Mesodermal cell (in vitro differentiated cells): Measurements from ENCODE around the gene MAPKBP1.

Experiments
- H3K27ac ChIP-seq: 2 replicates; pipeline ENCODE4 v1.7.0; 2013; ENCODE audit warnings: mild to moderate bottlenecking, low read depth, low read length, moderate library complexity; ENCODE audit not compliant: severe bottlenecking
- H3K36me3 ChIP-seq: 2 replicates; pipeline ENCODE4 v1.7.1; 2013; ENCODE audit warnings: mild to moderate bottlenecking, low read length, moderate library complexity; ENCODE audit not compliant: control insufficient read depth, insufficient read depth
- H3K4me1 ChIP-seq: one replicate; pipeline ENCODE4 v1.7.1; 2013; ENCODE audit warnings: mild to moderate bottlenecking, low read length; ENCODE audit not compliant: insufficient read depth, control insufficient read depth, poor library complexity, severe bottlenecking
- H3K4me3 ChIP-seq: 2 replicates; pipeline ENCODE4 v1.7.0; 2013; ENCODE audit warnings: low read length, control low read depth, mild to moderate bottlenecking; ENCODE audit not compliant: insufficient read depth, poor library complexity, severe bottlenecking; ENCODE audit errors: extremely low read depth
- H3K9me3 ChIP-seq: 2 replicates; pipeline ENCODE4 v1.7.1; 2013; ENCODE audit warnings: mild to moderate bottlenecking, low read length, moderate library complexity; ENCODE audit not compliant: control insufficient read depth
- WGBS, 2 experiments: methylation state at CpG; one replicate each; pipeline ENCODE4 v1.1.5; 2013; ENCODE audit warnings: missing lambda C conversion rate in 2 of 2; ENCODE audit not compliant: insufficient coverage in 2 of 2; 5-methylcytosine and 5-hydroxymethylcytosine counted together

MAPKBP1 gene

GRCh38 chr15:41806291-41807181 lies 32.3 kb downstream of the MAPKBP1 start:
- no peaks in the 10 kb centered on the region for H3K9me3 ChIP-seq
- H3K4me1 ChIP-seq, result peaks cover 33% of the 10 kb centered on the region
- 86 to 96% methylated on average over 5 to 6 of the region's 10 CpGs for WGBS, 2 experiments
- H3K27ac ChIP-seq, result no peak overlapping the region
- H3K4me3 ChIP-seq, result no peak overlapping the region
- H3K36me3 ChIP-seq, result peaks cover 8% of the 10 kb centered on the region

GRCh38 chr15:41809121-41809520 lies 34.8 kb downstream of the MAPKBP1 start:
- peaks cover 30% of the 10 kb centered on the region for H3K4me1 ChIP-seq
- WGBS, 2 experiments, result 50 to 63% methylated on average over 1 of the region's 2 CpGs
- H3K4me3 ChIP-seq, result no peak overlapping the region
- H3K36me3 ChIP-seq, result peaks cover 19% of the 10 kb centered on the region
- H3K9me3 ChIP-seq, result no peaks in the 10 kb centered on the region
- H3K27ac ChIP-seq, result no peak overlapping the region

- peaks cover 25% of the 10 kb centered on the region for H3K4me1 ChIP-seq
- H3K9me3 ChIP-seq, result no peaks in the 10 kb centered on the region
- H3K27ac ChIP-seq, result no peak overlapping the region
- 83 to 88% methylated on average over 4 to 12 of the region's 12 CpGs for WGBS, 2 experiments
- H3K4me3 ChIP-seq, result no peak overlapping the region
- H3K36me3 ChIP-seq, result peaks cover 25% of the 10 kb centered on the region
Observed at GRCh38 chr15:41809526-41810220, 35.4 kb downstream of the MAPKBP1 start.

- Histone ChIP-seq H3K4me1 (peaks cover 22% of the 10 kb centered on the region), H3K27ac (no peak overlapping the region), H3K36me3 (peaks cover 34% of the 10 kb centered on the region), H3K4me3 (no peak overlapping the region), H3K9me3 (no peaks in the 10 kb centered on the region)
- 95 to 100% methylated on average over 2 to 3 of the region's 5 CpGs for WGBS, 2 experiments
Observed at GRCh38 chr15:41810651-41811431, 36.6 kb downstream of the MAPKBP1 start.

GRCh38 chr15:41811432-41812195 lies 37.3 kb downstream of the MAPKBP1 start:
- Histone ChIP-seq H3K36me3 (peaks cover 34% of the 10 kb centered on the region), H3K4me1 (peaks cover 14% of the 10 kb centered on the region), H3K9me3 (no peaks in the 10 kb centered on the region), H3K4me3 (no peak overlapping the region), H3K27ac (no peak overlapping the region)
- WGBS, 2 experiments, result 65 to 76% methylated on average over 12 to 15 of the region's 18 CpGs

GRCh38 chr15:41812820-41813375 lies 38.6 kb downstream of the MAPKBP1 start:
- no peak overlapping the region for H3K27ac ChIP-seq
- peaks cover 45% of the 10 kb centered on the region for H3K36me3 ChIP-seq
- WGBS, 2 experiments, result 88 to 96% methylated on average over 10 to 11 of the region's 11 CpGs
- peaks cover 14% of the 10 kb centered on the region for H3K4me1 ChIP-seq
- H3K4me3 ChIP-seq, result no peak overlapping the region
- no peaks in the 10 kb centered on the region for H3K9me3 ChIP-seq

GRCh38 chr15:41813426-41813825 lies 39.1 kb downstream of the MAPKBP1 start:
- H3K4me1 ChIP-seq, result peaks cover 14% of the 10 kb centered on the region
- 80 to 92% methylated on average over 3 to 8 of the region's 8 CpGs for WGBS, 2 experiments
- H3K36me3 ChIP-seq, result peaks cover 50% of the 10 kb centered on the region
- no peaks in the 10 kb centered on the region for H3K9me3 ChIP-seq
- H3K27ac ChIP-seq, result no peak overlapping the region
- no peak overlapping the region for H3K4me3 ChIP-seq

- Histone ChIP-seq H3K27ac (no peak overlapping the region), H3K4me1 (peaks cover 6% of the 10 kb centered on the region), H3K36me3 (peaks cover 58% of the 10 kb centered on the region), H3K4me3 (no peak overlapping the region), H3K9me3 (no peaks in the 10 kb centered on the region)
- 93 to 96% methylated on average over 3 to 5 of the region's 5 CpGs for WGBS, 2 experiments
Observed at GRCh38 chr15:41814534-41814933, 40.2 kb downstream of the MAPKBP1 start.

- Histone ChIP-seq H3K27ac (no peak overlapping the region), H3K4me1 (no peaks in the 10 kb centered on the region), H3K36me3 (peaks cover 75% of the 10 kb centered on the region), H3K4me3 (no peak overlapping the region), H3K9me3 (no peaks in the 10 kb centered on the region)
- 95 to 97% methylated on average over 8 of the region's 9 CpGs for WGBS, 2 experiments
Observed at GRCh38 chr15:41816788-41817187, 42.5 kb downstream of the MAPKBP1 start.

- H3K36me3 ChIP-seq, result peaks cover 76% of the 10 kb centered on the region
- 92 to 95% methylated on average over 11 to 14 of the region's 14 CpGs for WGBS, 2 experiments
Observed at GRCh38 chr15:41817327-41817726, 43.0 kb downstream of the MAPKBP1 start.

More at GRCh38 chr15:41817327-41817726, 43.0 kb downstream of the MAPKBP1 start:
- Histone ChIP-seq H3K9me3 (no peaks in the 10 kb centered on the region), H3K27ac (no peak overlapping the region), H3K4me3 (no peak overlapping the region), H3K4me1 (no peaks in the 10 kb centered on the region)
